ENCODE results near the gene MYBPHL. TPM values are rescaled to one million over a fixed set of nuclear protein-coding genes. Genes with fewer than 3 reads are reported as not detected.

MYBPHL gene
- total and polyA plus RNA-seq, 2 of the 13 experiments (the other 11 are each of a cell fraction or from before 2014, with no cell fraction given) = 3.7 to 3.8 TPM

DNA sequence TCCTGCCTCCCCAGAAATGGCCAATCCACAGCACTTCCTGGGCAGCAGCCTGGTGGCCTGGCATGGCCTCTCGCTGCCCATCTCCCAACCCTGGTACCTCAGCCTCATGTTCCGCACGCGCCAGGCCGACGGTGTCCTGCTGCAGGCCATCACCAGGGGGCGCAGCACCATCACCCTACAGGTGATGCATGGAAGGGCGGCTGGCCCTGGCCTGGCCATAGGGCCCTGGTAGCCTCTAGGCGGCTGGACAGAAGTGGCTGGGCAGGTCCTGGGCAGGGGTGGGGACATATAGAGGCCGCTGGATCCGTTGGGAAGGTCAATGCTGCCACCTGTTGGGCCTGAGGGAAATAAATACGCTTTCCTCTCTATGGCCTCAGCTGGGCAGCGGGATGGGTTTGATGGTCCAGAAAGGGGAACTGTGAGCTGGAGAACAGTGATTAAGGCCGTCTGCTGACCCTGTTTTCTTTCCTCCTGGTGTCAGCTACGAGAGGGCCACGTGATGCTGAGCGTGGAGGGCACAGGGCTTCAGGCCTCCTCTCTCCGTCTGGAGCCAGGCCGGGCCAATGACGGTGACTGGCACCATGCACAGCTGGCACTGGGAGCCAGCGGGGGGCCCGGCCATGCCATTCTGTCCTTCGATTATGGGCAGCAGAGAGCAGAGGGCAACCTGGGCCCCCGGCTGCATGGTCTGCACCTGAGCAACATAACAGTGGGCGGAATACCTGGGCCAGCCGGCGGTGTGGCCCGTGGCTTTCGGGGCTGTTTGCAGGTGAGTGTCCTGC, 43.0 kb downstream of the MYBPHL start (continued):
- TF ChIP-seq E2F1 (CRISPR knock-in tag; IDR thresholded peaks at IDR 0.05) (no peak), ZNF296 (CRISPR knock-in tag; conservative IDR thresholded peaks at IDR 0.05) (peak; percentile 100), ZNF44 (CRISPR knock-in tag; IDR thresholded peaks at IDR 0.05) (0 out of 2 replicates have a peak, but pooled peaks have one; percentile 53), PLSCR1 (CRISPR knock-in tag; IDR thresholded peaks at IDR 0.05; ENCODE audit: borderline replicate concordance) (no peak), ATRX (CRISPR knock-in tag; IDR thresholded peaks at IDR 0.05; ENCODE audit: borderline replicate concordance) (no peak), IRX3 (CRISPR knock-in tag; IDR thresholded peaks at IDR 0.05; ENCODE audit: borderline replicate concordance, low read depth) (no peak), ZNF609 (CRISPR knock-in tag; IDR thresholded peaks at IDR 0.05; ENCODE audit: borderline replicate concordance) (peak; percentile 79), TBX3 (IDR thresholded peaks at IDR 0.05; ENCODE audit: borderline replicate concordance) (no peak), ZNF891 (CRISPR knock-in tag; IDR thresholded peaks at IDR 0.05) (peak; percentile 84; the same call in 1 of the 2 replicates), ZNF713 (CRISPR knock-in tag; IDR thresholded peaks at IDR 0.05) (no peak), HDAC2 (CRISPR knock-in tag; IDR thresholded peaks at IDR 0.05) (peak; percentile 91), MED13 (CRISPR knock-in tag; IDR thresholded peaks at IDR 0.05) (no peak), MEIS2 (CRISPR knock-in tag; IDR thresholded peaks at IDR 0.05) (0 out of 2 replicates have a peak, but pooled peaks have one; percentile 28), TMF1 (CRISPR knock-in tag; IDR thresholded peaks at IDR 0.05; ENCODE audit: low read depth) (no peak), ETV5 (CRISPR knock-in tag; IDR thresholded peaks at IDR 0.05; ENCODE audit: borderline replicate concordance) (peak; percentile 48; the same call in 1 of the 2 replicates), HMG20B (CRISPR knock-in tag; conservative IDR thresholded peaks at IDR 0.05) (no peak), TGIF2 (CRISPR knock-in tag; IDR thresholded peaks at IDR 0.05) (peak; percentile 85), PHF21A (CRISPR knock-in tag; IDR thresholded peaks at IDR 0.05) (peak; percentile 89), ZNF326 (CRISPR knock-in tag; IDR thresholded peaks at IDR 0.05; ENCODE audit: borderline replicate concordance) (no peak), RFX5 (IDR thresholded peaks at IDR 0.05; ENCODE audit: low read depth, low read length) (no peak; the same call in 1 of the 2 replicates)
- TF ChIP-seq, protein P1, sequence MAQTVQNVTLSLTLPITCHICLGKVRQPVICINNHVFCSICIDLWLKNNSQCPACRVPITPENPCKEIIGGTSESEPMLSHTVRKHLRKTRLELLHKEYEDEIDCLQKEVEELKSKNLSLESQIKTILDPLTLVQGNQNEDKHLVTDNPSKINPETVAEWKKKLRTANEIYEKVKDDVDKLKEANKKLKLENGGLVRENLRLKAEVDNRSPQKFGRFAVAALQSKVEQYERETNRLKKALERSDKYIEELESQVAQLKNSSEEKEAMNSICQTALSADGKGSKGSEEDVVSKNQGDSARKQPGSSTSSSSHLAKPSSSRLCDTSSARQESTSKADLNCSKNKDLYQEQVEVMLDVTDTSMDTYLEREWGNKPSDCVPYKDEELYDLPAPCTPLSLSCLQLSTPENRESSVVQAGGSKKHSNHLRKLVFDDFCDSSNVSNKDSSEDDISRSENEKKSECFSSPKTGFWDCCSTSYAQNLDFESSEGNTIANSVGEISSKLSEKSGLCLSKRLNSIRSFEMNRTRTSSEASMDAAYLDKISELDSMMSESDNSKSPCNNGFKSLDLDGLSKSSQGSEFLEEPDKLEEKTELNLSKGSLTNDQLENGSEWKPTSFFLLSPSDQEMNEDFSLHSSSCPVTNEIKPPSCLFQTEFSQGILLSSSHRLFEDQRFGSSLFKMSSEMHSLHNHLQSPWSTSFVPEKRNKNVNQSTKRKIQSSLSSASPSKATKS (CRISPR knock-in tag; IDR thresholded peaks at IDR 0.05) = no peak; the same call in 1 of the 2 replicates
